Gastroesophageal sphincter (tissue), 4 donors: ENCODE measurements around the gene CADPS2. TPM values are rescaled to one million over a fixed set of nuclear protein-coding genes. Genes with fewer than 3 reads are reported as not detected.

Experiments used
- ATAC-seq: fragments of 150-250 bp; one replicate; pipeline ENCODE4 v1.9.1; 2016; ENCODE audit warnings: mild to moderate bottlenecking, moderate library complexity
- H3K27ac ChIP-seq, 4 donors: fragments of 200-600 bp; sonication (generic) in 3 of 4; 1 replicate in 3 of 4; 2 replicates in 1 of 4; pipeline ENCODE4 v1.5.1; 2016 to 2019
- H3K27me3 ChIP-seq: fragments of 200-600 bp; sonication (generic); one replicate; pipeline ENCODE4 v1.5.1; 2019
- H3K36me3 ChIP-seq, 2 donors: fragments of 200-600 bp; sonication (generic); one replicate each; pipeline ENCODE4 v1.5.1; 2019; ENCODE audit warnings: control low read depth in 1 of 2
- H3K4me1 ChIP-seq, 3 donors: fragments of 200-600 bp; sonication (generic); 1 replicate in 2 of 3; 2 replicates in 1 of 3; pipeline ENCODE4 v1.5.1; 2016 to 2019; ENCODE audit warnings: control low read depth in 2 of 3
- H3K4me3 ChIP-seq, 2 donors: fragments of 200-600 bp; sonication (generic); one replicate each; pipeline ENCODE4 v1.5.1; 2019; ENCODE audit warnings: mild to moderate bottlenecking in 1 of 2, moderate library complexity in 1 of 2
- H3K9me3 ChIP-seq, 3 donors: fragments of 200-600 bp; sonication (generic); one replicate each; pipeline ENCODE4 v1.5.1; 2017 to 2019; ENCODE audit warnings: control low read depth in 2 of 3
- CTCF ChIP-seq, 4 experiments: fragments of 200-600 bp in 2 of 4; fragments of 450-650 bp in 2 of 4; sonication (generic) in 1 of 4; IDR thresholded peaks; one replicate each; pipeline ENCODE4 v1.5.1; 2017 to 2019; ENCODE audit warnings: antibody characterized with exemption in 4 of 4, mild to moderate bottlenecking in 2 of 4, moderate library complexity in 2 of 4
- EP300 ChIP-seq: sonication (generic); formaldehyde crosslinking; IDR thresholded peaks from one replicate; pipeline ENCODE4 v1.6.1; 2017; ENCODE audit warnings: antibody characterized with exemption, mild to moderate bottlenecking
- POLR2A ChIP-seq, 2 donors: fragments of 450-650 bp; IDR thresholded peaks; one replicate each; pipeline ENCODE4 v1.6.1; 2017; ENCODE audit warnings: antibody characterized with exemption in 2 of 2, mild to moderate bottlenecking in 2 of 2, moderate library complexity in 1 of 2
- POLR2AphosphoS5 ChIP-seq: sonication (generic); formaldehyde crosslinking; IDR thresholded peaks from one replicate; pipeline ENCODE4 v1.6.1; 2017; ENCODE audit warnings: antibody characterized with exemption
- WGBS, 2 donors: methylation state at CpG; one replicate each; pipeline ENCODE4 v1.1.5; 2018; ENCODE audit warnings: low coverage in 1 of 2; 5-methylcytosine and 5-hydroxymethylcytosine counted together
- total RNA-seq, 4 donors: library from RNA; depleted of rRNA; stranded (reverse); fragments of >200 nt; gene quantifications; one replicate each; pipeline ENCODE4 v1.1.0, GENCODE V29; 2016

Gene CADPS2
- total RNA-seq, 4 donors from 2014 or later = 20.3 to 205 (median 138) TPM

GRCh38 chr7:122311050-122311700 is 575.1 kb downstream of the CADPS2 start:
- peaks cover 100% of the 10 kb centered on the region for H3K27me3 ChIP-seq
- TF ChIP-seq CTCF (IDR thresholded peaks at IDR 0.05) = no peak
- TF ChIP-seq EP300 = no peak
- no peak for TF ChIP-seq POLR2A (IDR thresholded peaks at IDR 0.05)
- TF ChIP-seq POLR2AphosphoS5 = no peak
- no peaks in the 10 kb centered on the region for H3K36me3 ChIP-seq
- ATAC-seq = no peak
- H3K4me3 ChIP-seq = no peak overlapping the region
- H3K9me3 ChIP-seq = peaks cover 0 to 10% (median 0%) of the 10 kb centered on the region in 3 donors
- H3K4me1 ChIP-seq = peaks cover 0 to 52% (median 17%) of the 10 kb centered on the region in 3 donors
- 45 to 60% methylated on average over 11 to 12 of the region's 12 CpGs for WGBS, 2 donors
- no peak overlapping the region for H3K27ac ChIP-seq

- peaks cover 100% of the 10 kb centered on the region for H3K27me3 ChIP-seq
- no peak overlapping the region for H3K27ac ChIP-seq
- H3K4me1 ChIP-seq = peaks cover 0 to 52% (median 24%) of the 10 kb centered on the region in 3 donors
- H3K36me3 ChIP-seq = no peaks in the 10 kb centered on the region
- H3K4me3 ChIP-seq = peak overlapping the region; percentile 1 to 49
- no peak for ATAC-seq
- H3K9me3 ChIP-seq = peaks cover 0 to 10% (median 0%) of the 10 kb centered on the region in 3 donors
- TF ChIP-seq CTCF (IDR thresholded peaks at IDR 0.05) (no peak), EP300 (no peak), POLR2A (IDR thresholded peaks at IDR 0.05) (no peak), POLR2AphosphoS5 (no peak)
- WGBS, 2 donors = 5 to 7% methylated on average over 16 to 29 of the region's 61 CpGs
These were observed 575.9 kb downstream of the CADPS2 start for GRCh38 chr7:122310119-122311021.

- H3K27ac ChIP-seq = no peak overlapping the region
- H3K4me1 ChIP-seq = peaks cover 0 to 56% (median 32%) of the 10 kb centered on the region in 3 donors
- peaks cover 100% of the 10 kb centered on the region for H3K27me3 ChIP-seq
- 35 to 41% methylated on average over 3 of the region's 3 CpGs for WGBS, 2 donors
- H3K9me3 ChIP-seq = peaks cover 0 to 10% (median 0%) of the 10 kb centered on the region in 3 donors
- H3K4me3 ChIP-seq = no peak overlapping the region
- no peak for ATAC-seq
- no peaks in the 10 kb centered on the region for H3K36me3 ChIP-seq
- TF ChIP-seq CTCF (IDR thresholded peaks at IDR 0.05) = no peak
- TF ChIP-seq POLR2AphosphoS5 = no peak
- TF ChIP-seq EP300 = no peak
- TF ChIP-seq POLR2A (IDR thresholded peaks at IDR 0.05) = no peak
These were observed 576.8 kb downstream of the CADPS2 start for GRCh38 chr7:122309421-122309820.

- TF ChIP-seq EP300 (no peak), POLR2A (IDR thresholded peaks at IDR 0.05) (no peak), POLR2AphosphoS5 (no peak), CTCF (IDR thresholded peaks at IDR 0.05) (no peak)
- H3K27me3 ChIP-seq = peaks cover 100% of the 10 kb centered on the region
- H3K36me3 ChIP-seq = no peaks in the 10 kb centered on the region
- no peak overlapping the region for H3K4me3 ChIP-seq
- ATAC-seq = no peak
- H3K9me3 ChIP-seq = peaks cover 0 to 2% (median 0%) of the 10 kb centered on the region in 3 donors
- 0 to 27% methylated on average over 1 to 7 of the region's 13 CpGs for WGBS, 2 donors
- H3K4me1 ChIP-seq = peaks cover 0 to 65% (median 39%) of the 10 kb centered on the region in 3 donors
- no peak overlapping the region for H3K27ac ChIP-seq
These were observed 579.0 kb downstream of the CADPS2 start for GRCh38 chr7:122307228-122307621.
